Heart left ventricle (tissue), 11 donors: Measurements from ENCODE around the gene GAGE13. TPM values are rescaled to one million over a fixed set of nuclear protein-coding genes. Genes with fewer than 3 reads are reported as not detected.

Experiments used
- polyA plus RNA-seq, 2 donors: library from polyadenylated mRNA; stranded (reverse); fragments of 200-250 nt; gene quantifications; one replicate each; pipeline ENCODE4 v1.2.3, GENCODE V29; 2013
- total RNA-seq, 9 donors: library from RNA; depleted of rRNA in 2 of 9; stranded (reverse); fragments of >200 nt in 2 of 9; fragmentation: NEBNext Ultra II Directional in 3 of 9; extraction: Animal tissue kit (Norgen Biotek cat#: 25700) in 3 of 9; gene quantifications; one replicate each; pipeline versions ENCODE4 v1.1.0 to v1.2.4, GENCODE V29; 2016 to 2023
- donor health status: ischemic (EF 13 %, LVEDD 7.1; RV severe dilation, severe dysfunction).
- donor health status: healthy with polysubstance abuse.
- donor health status: DM: no; HTN: yes; CAD: no.
- donor health status: DM: no; HTN: no; CAD: no.
- donor health status: ischemic (EF 25% LVEDD 5.7; RV mildly dilated, moderate dysfunction).
- donor health status: healthy.
- donor health status: DM: yes; HTN: yes; CAD: no.
- donor health status: PGD.
- donor health status: nonischemic (EF 23%, LVEDD 6.1; RV moderate dilation, normal function).

GAGE13 gene
- total and polyA plus RNA-seq, 11 donors, result not detected

Other genes starting within 250 kb of the GAGE13 start
- 10 to 100 TPM; 17.5 to 30.9 (median 19.4) TPM for gene GPKOW, start 207.8 kb upstream of the GAGE13 start, total RNA-seq
- 10 to 100 TPM in 1 of 2 donors, 1 to 10 TPM in 1; 8.9 to 29.5 TPM for gene GPKOW, start 207.8 kb upstream of the GAGE13 start, polyA plus RNA-seq
- gene MAGIX, start 168.8 kb upstream of the GAGE13 start, total RNA-seq, result 1 to 10 TPM; 2.6 to 7.1 (median 3.3) TPM
- 1 to 10 TPM; 2.9 to 6.7 TPM for gene MAGIX, start 168.8 kb upstream of the GAGE13 start, polyA plus RNA-seq
- 100 to 1,000 TPM in 3 of 9 donors, 10 to 100 TPM in 6; 22.4 to 155 (median 50.4) TPM for gene PLP2, start 159.7 kb upstream of the GAGE13 start, total RNA-seq
- gene PLP2, start 159.7 kb upstream of the GAGE13 start, polyA plus RNA-seq, result 100 to 1,000 TPM in 1 of 2 donors, 10 to 100 TPM in 1; 63.0 to 373 TPM
- 10 to 100 TPM in 2 of 9 donors, 1 to 10 TPM in 7; 6.6 to 12.7 (median 9.3) TPM for gene PRICKLE3, start 145.2 kb upstream of the GAGE13 start, total RNA-seq
- 10 to 100 TPM in 1 of 2 donors, 1 to 10 TPM in 1; 6.5 to 13.2 TPM for gene PRICKLE3, start 145.2 kb upstream of the GAGE13 start, polyA plus RNA-seq
- gene SYP, start 131.4 kb upstream of the GAGE13 start, total RNA-seq, result 1 to 10 TPM in 6 of 9 donors, under 1 TPM in 3; 0.49 to 2.7 (median 1.1) TPM
- gene SYP, start 131.4 kb upstream of the GAGE13 start, polyA plus RNA-seq, result 1 to 10 TPM; 1.3 to 3.7 TPM
- under 1 TPM in 6 of 9 donors, not detected in 3; 0.06 to 0.37 (median 0.09) TPM for gene CACNA1F, start 98.2 kb upstream of the GAGE13 start, total RNA-seq
- under 1 TPM; 0.04 TPM for gene CACNA1F, start 98.2 kb upstream of the GAGE13 start, polyA plus RNA-seq
- gene CCDC22, start 96.1 kb upstream of the GAGE13 start, total RNA-seq, result 10 to 100 TPM in 8 of 9 donors, 1 to 10 TPM in 1; 9.6 to 13.4 (median 10.9) TPM
- gene CCDC22, start 96.1 kb upstream of the GAGE13 start, polyA plus RNA-seq, result 10 to 100 TPM in 1 of 2 donors, 1 to 10 TPM in 1; 6.5 to 14.9 TPM
- 1 to 10 TPM in 1 of 9 donors, not detected in 8; 1.4 TPM for gene FOXP3, start 66.9 kb upstream of the GAGE13 start, total RNA-seq
- gene FOXP3, start 66.9 kb upstream of the GAGE13 start, polyA plus RNA-seq, result under 1 TPM in 1 of 2 donors, not detected in 1; 0.11 TPM
- gene PPP1R3F, start 61.8 kb upstream of the GAGE13 start, total RNA-seq, result 10 to 100 TPM; 14.4 to 28.4 (median 22.6) TPM
- gene PPP1R3F, start 61.8 kb upstream of the GAGE13 start, polyA plus RNA-seq, result 10 to 100 TPM; 13.9 to 31.7 TPM
- not detected for gene GAGE10, start 27.9 kb upstream of the GAGE13 start, total RNA-seq
- gene GAGE10, start 27.9 kb upstream of the GAGE13 start, polyA plus RNA-seq, result not detected
- gene GAGE12J, start 9.5 kb upstream of the GAGE13 start, total RNA-seq, result not detected
- not detected for gene GAGE12J, start 9.5 kb upstream of the GAGE13 start, polyA plus RNA-seq
- gene GAGE12C, start 200.6 kb downstream of the GAGE13 start, total RNA-seq, result not detected
- gene GAGE12C, start 200.6 kb downstream of the GAGE13 start, polyA plus RNA-seq, result not detected
- gene GAGE12D, start 210.2 kb downstream of the GAGE13 start, total RNA-seq, result not detected
- gene GAGE12D, start 210.2 kb downstream of the GAGE13 start, polyA plus RNA-seq, result not detected
- gene GAGE12E, start 219.7 kb downstream of the GAGE13 start, total RNA-seq, result not detected
- not detected for gene GAGE12E, start 219.7 kb downstream of the GAGE13 start, polyA plus RNA-seq
- gene GAGE12F, start 229.3 kb downstream of the GAGE13 start, total RNA-seq, result not detected
- not detected for gene GAGE12F, start 229.3 kb downstream of the GAGE13 start, polyA plus RNA-seq
- not detected for gene GAGE12G, start 238.8 kb downstream of the GAGE13 start, total RNA-seq
- gene GAGE12G, start 238.8 kb downstream of the GAGE13 start, polyA plus RNA-seq, result not detected
- gene GAGE12H, start 248.4 kb downstream of the GAGE13 start, total RNA-seq, result not detected
- gene GAGE12H, start 248.4 kb downstream of the GAGE13 start, polyA plus RNA-seq, result not detected